Right renal cortex interstitium (tissue), 3 donors: ENCODE measurements around the gene CDH8. TPM values are rescaled to one million over a fixed set of nuclear protein-coding genes. Genes with fewer than 3 reads are reported as not detected.

Source experiments
- DNase-seq, 3 donors: peaks; one replicate each; pipeline ENCODE4 v3.0.0-alpha.2; 2013; ENCODE audit warnings: low read depth in 3 of 3, low spot score in 2 of 3
- polyA plus RNA-seq, 3 donors: library from polyadenylated mRNA; unstranded; fragments of 120-200 nt; gene quantifications; one replicate each; pipeline ENCODE4 v1.2.1, GENCODE V29; 2013; ENCODE audit not compliant: insufficient read length in 3 of 3

The CDH8 gene
- polyA plus RNA-seq, 3 donors, result 4.4 to 5.5 (median 5.2) TPM

GRCh38 chr16:61665512-61665911, 370.7 kb downstream of the CDH8 start:
- no peak for DNase-seq

- DNase-seq, result no peak
Measured at GRCh38 chr16:61659936-61660335, 376.3 kb downstream of the CDH8 start.

- no peak for DNase-seq
Measured at GRCh38 chr16:61654962-61655361, 381.3 kb downstream of the CDH8 start.

- DNase-seq, result no peak
Measured at GRCh38 chr16:61653544-61653943, 382.7 kb downstream of the CDH8 start.

- DNase-seq, result no peak
Measured at GRCh38 chr16:61645561-61645960, 390.7 kb downstream of the CDH8 start.

- no peak for DNase-seq
Measured at GRCh38 chr16:61644736-61645135, 391.5 kb downstream of the CDH8 start.

- no peak for DNase-seq
Measured at GRCh38 chr16:61617219-61617783, 418.9 kb downstream of the CDH8 start.

GRCh38 chr16:61616088-61616487, 420.1 kb downstream of the CDH8 start:
- no peak for DNase-seq

- no peak for DNase-seq
Measured at GRCh38 chr16:61611847-61612491, 424.3 kb downstream of the CDH8 start.

- DNase-seq, result no peak
Measured at GRCh38 chr16:61606581-61606980, 429.7 kb downstream of the CDH8 start.
